ENCODE measurements around the gene PTDSS2.

Gene PTDSS2

GRCh38 chr11:533586-534395 is 83.7 kb downstream of the PTDSS2 start:
- DNase-seq, result no peak

GRCh38 chr11:534396-535209 is 84.5 kb downstream of the PTDSS2 start:
- no peak for DNase-seq

DNA sequence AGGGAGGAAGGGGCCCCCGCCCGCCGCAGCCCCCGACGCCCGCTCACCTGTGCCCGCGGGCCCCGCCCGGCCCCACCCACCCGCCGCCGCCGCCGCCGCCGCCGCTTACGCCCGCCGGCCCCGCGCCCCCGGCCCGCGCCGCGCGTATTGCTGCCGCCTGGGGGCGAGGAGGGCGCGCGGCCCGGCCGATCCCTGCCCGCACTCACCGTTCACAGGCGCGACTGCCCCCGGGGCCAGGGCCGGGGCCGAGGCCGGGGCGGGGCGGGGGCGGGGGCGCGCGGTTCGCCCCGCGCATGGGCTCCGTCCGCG is 85.1 kb downstream of the PTDSS2 start:
- DNase-seq, result no peak

- peak; percentile 86 for DNase-seq
Measured at GRCh38 chr11:535519-536454, 85.7 kb downstream of the PTDSS2 start, which contains the start of gene HRAS. TSS of gene HRAS (minus strand) at chr11:535576.

GRCh38 chr11:536841-537621 is 87.0 kb downstream of the PTDSS2 start, which contains the start of gene LRRC56:
TSS of gene LRRC56 (plus strand) at chr11:537527. CDS start at chr11:540685, 3,158 bp downstream.
- DNase-seq, result no peak

DNA sequence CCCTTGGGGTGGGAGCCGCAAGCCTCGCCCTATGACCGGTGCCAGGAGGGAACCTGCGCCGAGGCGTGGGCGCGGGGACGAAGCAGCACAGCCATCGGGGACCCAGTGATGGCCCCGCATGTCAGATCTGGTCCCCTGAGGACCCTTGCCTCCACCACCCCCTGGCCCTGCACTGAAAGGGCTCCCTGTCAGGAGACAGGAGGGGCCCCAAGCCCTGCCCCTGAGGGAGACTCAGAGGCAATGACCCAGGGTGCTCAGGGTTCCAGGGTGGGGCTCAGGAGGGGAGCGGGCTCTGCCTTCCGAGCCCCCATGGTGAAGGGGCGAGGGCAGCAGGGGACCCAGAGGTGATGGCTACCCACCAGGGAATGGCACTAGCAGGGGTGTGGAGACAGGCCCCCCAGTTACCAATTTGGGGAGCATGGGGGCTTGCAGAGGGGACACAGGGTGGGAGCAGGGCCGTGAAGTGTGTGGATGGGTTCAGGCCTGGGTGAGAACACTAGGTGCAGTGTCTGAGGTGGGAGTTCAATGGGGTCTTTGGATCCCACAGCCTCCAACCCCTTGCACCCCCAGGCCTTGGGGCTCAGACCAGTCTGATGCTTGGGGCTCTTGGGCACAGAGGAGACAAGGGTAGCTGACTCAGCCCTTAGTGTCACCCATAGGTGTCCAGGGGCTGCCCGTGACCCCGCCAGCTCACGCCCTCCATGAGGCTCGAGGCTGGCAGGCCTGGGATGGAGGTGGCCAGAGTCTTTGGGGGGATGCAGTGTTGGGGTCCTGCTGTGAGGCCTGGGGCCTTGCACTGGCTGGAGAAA is 87.7 kb downstream of the PTDSS2 start:
- no peak for DNase-seq

- no peak for DNase-seq
Measured at GRCh38 chr11:538431-539051, 88.5 kb downstream of the PTDSS2 start.

DNA sequence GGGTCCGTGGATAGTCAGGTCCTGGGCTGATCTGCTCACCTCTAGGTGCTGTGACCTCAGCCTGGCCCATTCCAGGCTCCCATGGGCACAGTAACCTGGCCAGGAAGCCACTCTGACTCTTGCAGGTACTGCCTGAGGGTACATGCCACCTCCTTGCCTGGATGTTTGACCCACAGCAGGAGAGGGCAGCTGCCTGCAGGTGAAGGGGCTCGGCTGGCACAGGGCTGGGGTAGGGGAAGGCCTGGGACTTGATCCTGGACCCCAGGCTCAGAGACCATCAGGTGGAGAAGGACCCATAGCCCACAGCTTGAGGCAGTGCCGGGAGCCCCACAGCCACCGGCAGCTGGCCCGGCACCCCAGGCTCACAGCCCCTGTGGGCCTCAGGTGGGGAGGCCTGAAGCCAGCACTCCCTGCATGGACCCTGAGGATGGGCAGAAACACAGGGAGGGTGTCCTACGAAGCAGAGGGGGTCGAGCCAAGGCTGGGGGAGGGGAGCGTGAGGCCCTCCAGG is 89.9 kb downstream of the PTDSS2 start:
- DNase-seq, result no peak
